H54 (cell line): Measurements from ENCODE around the gene PRDM2.

Source experiments
- DNase-seq: peaks from one replicate; pipeline ENCODE4 v3.0.0; 2011; ENCODE audit warnings: low spot score, mixed read lengths; ENCODE audit not compliant: insufficient read length
- FAIRE-seq: peaks from 3 replicates; lab custom pipeline; 2011; peaks lifted over from hg19 to GRCh38; lab: Jason Lieb, UNC
- POLR2A ChIP-seq: IDR thresholded peaks from 2 replicates; pipeline ENCODE4 v1.6.1; 2011; ENCODE audit warnings: low read depth, mild to moderate bottlenecking, low read length

Gene PRDM2

DNA sequence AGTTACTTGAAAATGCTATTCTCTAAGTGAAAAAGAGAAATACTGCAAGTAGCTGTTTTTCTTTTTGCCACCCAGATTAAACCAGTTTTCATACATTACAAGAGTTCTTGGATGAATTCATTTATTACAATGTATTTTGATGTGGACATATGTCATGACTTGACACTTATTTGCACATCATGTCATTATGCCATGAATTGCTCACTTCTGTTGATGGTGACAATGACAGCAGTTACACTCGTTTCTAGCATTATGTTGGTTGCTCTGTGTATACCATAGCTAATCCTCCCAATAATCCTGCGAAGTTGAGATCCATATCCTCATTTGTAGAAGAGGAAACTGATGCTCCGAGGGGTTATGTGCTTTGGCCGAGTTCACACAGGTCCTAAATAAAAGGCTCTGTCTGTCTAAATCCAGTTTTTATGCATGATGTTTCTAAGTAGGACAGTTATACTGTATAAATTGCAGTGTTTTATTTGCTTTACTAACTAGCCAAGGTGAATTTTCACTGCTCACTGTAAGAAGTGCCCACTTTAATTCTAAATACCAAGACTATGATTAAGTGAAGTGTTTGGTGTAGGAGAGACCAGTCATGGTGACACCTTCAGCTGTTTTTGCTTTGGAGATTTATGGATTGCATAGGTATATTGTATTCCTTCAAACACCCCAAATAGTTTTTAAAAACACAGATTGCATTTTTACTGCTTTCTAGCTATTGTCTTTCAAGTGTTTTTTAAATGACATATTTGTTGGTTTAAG is 56.7 kb downstream of the PRDM2 start:
- no peak for DNase-seq
- no peak for FAIRE-seq
- TF ChIP-seq POLR2A, result no peak

GRCh38 chr1:13757693-13758092 is 57.7 kb downstream of the PRDM2 start:
- DNase-seq (no peak), FAIRE-seq (no peak)
- no peak for TF ChIP-seq POLR2A

DNA sequence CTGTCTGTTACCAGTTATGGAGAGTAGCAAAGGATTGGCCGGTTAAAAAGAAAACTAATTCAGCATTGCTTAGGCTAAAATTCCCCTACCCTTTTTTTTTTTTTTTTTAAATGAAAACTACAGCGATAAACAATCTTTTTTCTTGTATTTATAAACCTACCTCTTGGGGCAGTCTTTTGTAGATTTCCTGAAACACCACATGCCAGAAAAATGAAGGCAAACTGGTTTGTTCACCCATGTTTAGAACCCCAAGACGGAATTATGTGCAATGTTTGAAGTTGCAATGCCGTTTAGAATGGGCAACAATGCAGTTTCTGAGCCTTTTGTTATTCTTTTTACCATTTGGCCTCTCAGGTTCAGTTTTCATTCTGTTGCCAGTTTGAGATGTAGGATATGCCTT is 59.1 kb downstream of the PRDM2 start:
- no peak for DNase-seq
- FAIRE-seq, result no peak
- no peak for TF ChIP-seq POLR2A

DNA sequence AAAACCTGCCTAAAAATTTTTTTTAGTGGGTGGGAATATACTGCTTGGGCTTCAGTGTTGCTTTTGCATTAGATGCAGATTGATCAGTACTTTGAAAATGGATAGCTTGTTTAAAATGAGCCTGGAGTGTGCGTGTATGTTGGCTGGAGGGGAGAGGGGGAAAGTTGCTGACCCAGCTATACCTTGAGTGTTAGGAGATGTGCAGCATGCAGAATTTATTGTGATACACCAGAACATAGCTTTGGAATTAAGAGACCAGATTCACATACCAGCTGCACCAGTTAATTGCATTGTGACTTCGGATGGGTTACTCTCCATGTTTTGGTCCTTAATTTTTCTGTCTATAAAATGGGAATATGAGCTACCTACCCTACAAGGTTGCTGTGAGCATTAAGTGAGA is 60.4 kb downstream of the PRDM2 start:
- TF ChIP-seq POLR2A, result no peak
- DNase-seq (no peak), FAIRE-seq (no peak)

DNA sequence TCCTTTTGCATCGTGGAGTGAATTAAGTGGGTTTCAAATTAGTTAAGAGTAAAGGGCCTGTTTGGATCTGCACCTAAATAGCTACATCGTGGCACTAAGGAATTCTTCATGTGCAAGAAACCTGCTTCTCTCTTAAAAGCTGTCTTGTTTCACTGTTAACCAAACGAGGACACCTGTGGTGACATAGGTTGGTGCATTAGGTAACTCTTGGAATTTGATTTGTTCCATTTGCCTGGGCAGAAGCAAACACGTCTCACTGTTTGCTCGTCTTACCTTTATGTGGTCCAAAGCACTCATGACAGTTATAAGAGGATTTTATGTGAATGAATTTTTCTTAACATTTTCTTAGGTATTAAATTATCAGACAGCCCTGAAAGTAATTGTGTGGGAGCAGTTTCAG is 60.9 kb downstream of the PRDM2 start:
- TF ChIP-seq POLR2A, result no peak
- DNase-seq, result no peak
- no peak for FAIRE-seq

DNA sequence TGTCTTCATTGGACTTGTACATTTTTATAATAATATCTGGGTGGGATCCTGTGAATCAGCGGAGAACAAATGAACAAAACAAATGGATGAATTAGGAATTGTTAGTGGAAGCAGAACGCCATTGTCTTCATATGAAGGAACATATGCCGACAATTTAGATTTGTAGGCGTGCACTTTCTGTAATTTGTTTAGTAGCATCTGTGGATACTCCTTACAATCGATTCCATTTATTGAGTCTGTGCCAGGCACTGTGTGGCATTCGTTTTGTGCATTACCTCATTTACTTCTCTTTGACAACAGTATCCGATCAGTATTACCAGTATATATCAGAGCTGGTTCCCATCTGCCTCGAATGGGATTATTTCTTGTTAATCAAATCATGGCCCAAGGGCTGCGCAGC is 61.9 kb downstream of the PRDM2 start:
- TF ChIP-seq POLR2A, result no peak
- DNase-seq, result no peak
- no peak for FAIRE-seq

DNA sequence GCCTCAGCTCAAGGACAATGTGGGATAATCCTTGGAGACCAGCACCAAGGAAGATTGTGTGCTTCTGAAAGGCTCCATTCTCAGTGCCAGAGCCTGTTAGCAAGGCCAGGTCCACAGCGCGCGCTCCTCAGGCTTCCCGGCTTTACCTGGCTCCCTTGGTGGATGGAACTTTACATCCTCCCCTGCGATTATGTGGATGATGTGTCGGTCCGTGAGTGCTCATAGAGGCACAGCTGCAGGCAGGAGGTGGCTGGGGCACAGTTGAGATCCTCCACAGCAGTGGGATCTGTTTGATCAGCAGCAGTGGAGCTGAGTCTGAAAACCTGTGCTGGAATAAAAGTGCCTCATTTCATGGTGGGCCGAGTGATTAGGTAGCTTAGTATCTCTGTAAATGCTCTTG is 62.7 kb downstream of the PRDM2 start:
- TF ChIP-seq POLR2A, result no peak
- FAIRE-seq, result no peak
- no peak for DNase-seq

DNA sequence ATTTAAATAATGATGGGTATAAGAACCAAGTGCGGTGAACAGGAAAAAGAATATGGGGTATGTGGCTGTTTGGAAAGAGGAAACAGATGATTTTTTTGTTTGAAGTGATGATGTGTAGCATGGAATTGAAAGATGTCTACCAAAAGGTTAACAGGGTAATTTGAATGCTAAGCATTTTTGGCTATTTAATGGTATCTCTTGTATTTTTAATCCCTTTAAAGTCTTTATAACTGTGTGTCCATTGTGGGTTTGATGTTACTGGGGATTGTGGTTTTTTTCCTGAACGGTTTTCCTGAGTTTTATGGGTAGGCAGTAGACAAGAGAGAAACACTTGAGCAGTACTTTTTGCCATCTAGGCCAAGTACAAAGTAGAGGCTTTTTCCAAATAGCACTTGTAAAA is 63.2 kb downstream of the PRDM2 start:
- no peak for DNase-seq
- TF ChIP-seq POLR2A, result no peak
- FAIRE-seq, result no peak

GRCh38 chr1:13763991-13764390 is 64.0 kb downstream of the PRDM2 start:
- FAIRE-seq (no peak), DNase-seq (no peak)
- no peak for TF ChIP-seq POLR2A

DNA sequence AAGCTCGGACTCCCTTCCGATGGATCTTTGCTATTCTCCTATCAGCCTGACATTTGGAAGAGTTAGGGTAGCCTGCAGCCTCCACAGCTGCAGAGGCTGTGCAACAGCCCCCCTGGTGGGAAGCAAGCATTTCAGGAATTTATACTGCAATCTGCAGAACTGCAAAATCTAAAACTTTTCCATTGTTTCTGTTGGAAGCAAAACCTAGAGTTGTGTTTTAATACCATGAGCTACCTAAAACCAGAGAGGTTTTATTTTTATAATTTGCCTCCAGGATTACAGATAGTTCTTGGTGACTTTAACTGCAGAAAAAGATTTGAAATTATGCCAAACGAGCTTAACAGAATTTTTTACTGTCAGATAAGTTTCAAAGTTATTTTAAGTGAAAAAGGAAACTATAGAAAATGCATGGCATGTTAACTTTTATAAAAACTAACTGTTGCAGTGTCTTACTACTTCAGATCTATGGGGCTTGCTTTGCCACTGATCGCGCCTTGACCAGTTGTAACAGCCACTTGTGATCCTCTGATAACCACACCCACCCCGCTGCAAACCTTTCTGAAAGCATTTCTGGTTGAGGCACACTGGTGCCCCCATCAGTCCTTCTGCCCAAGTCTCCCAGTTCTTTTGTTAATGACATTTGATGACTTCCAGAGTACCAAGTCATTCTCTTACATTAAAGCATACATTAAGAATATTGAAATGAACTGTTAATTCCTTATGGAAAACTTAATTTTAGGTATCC is 64.8 kb downstream of the PRDM2 start:
- no peak for DNase-seq
- no peak for TF ChIP-seq POLR2A
- FAIRE-seq, result no peak

GRCh38 chr1:13766592-13767564 is 66.9 kb downstream of the PRDM2 start:
- peak; percentile 28 for DNase-seq
- no peak for TF ChIP-seq POLR2A
- FAIRE-seq, result peak; percentile 6

DNA sequence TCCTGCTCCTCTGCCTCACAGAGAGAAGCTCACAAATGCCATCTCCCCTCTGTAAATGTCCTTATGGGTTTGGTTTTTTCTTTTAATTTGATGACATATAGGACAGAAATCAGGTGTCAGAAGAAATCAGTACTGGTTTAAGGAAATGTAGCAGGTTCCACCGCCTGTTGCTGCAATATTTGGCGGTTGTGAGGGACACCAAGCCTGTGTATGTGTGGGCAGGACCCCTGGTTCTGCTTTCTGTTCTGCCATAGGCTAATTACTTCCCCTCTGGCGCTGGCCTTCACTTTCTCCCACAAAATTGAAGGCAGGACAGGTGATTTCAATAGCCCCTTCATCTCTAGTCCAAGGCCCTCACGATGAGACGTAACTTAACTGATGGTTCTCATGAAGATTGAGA is 69.2 kb downstream of the PRDM2 start:
- no peak for TF ChIP-seq POLR2A
- DNase-seq (no peak), FAIRE-seq (no peak)

DNA sequence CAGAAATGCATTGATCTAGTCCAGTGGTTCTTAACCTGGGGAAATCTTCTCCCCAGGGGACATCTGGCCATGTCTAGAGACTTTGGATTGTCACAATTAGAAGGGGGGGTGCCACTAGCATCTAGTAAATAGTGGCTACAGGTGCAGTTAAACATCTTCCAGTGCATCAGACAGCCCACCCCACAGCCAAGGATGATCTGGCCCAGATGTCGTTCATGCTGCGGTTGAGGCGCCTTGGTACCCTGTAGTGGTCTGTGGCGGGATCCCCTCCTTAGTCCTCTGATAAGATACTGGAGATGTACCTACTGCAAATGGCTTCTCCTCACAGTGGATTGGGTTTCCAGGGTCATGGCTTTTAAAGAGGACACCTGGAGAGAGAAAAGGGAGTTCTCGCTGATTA is 69.8 kb downstream of the PRDM2 start:
- DNase-seq, result no peak

DNA sequence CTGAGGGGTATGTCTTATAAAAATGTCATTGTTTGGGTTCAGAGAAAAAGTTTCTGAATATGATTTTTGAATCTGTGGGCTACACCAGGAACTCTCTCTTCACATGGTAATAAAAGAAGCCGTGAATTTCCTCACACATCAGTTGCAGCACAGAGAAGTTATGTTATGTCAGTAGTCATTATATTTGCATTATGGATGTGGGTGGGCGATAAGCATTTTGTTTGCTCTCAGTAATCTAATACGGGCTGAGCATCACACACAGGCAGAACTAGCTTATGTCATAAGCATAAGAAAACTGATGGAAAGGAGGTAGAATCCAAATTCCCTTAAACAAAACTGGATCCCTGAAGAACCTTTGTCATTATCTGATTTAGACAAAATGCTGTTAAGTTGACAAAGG is 70.8 kb downstream of the PRDM2 start:
- TF ChIP-seq POLR2A, result no peak
- no peak for FAIRE-seq
- DNase-seq, result no peak

More for the DNA sequence above, 69.8 kb downstream of the PRDM2 start:
- no peak for FAIRE-seq
- no peak for TF ChIP-seq POLR2A
